SJCRH30 (cell line): Measurements from ENCODE around the gene RNF208. TPM values are rescaled to one million over a fixed set of nuclear protein-coding genes. Genes with fewer than 3 reads are reported as not detected.

Experiments used
- DNase-seq, 2 experiments: peaks; one replicate each; pipeline ENCODE4 v3.0.0-alpha.2; 2015 to 2020
- H3K27ac ChIP-seq: fragments of 250-450 bp; sonication (Bioruptor Pico); 2 replicates; pipeline ENCODE4 v1.5.1; 2020; ENCODE audit warnings: mild to moderate bottlenecking, moderate library complexity
- H3K27me3 ChIP-seq: fragments of 250-450 bp; sonication (Bioruptor Pico); 2 replicates; pipeline ENCODE4 v1.5.1; 2020; ENCODE audit warnings: mild to moderate bottlenecking, moderate library complexity
- H3K36me3 ChIP-seq: fragments of 250-450 bp; sonication (Bioruptor Pico); 2 replicates; pipeline ENCODE4 v1.5.1; 2020; ENCODE audit warnings: mild to moderate bottlenecking, moderate library complexity
- H3K4me1 ChIP-seq: fragments of 250-450 bp; sonication (Bioruptor Pico); 2 replicates; pipeline ENCODE4 v1.5.1; 2020; ENCODE audit warnings: mild to moderate bottlenecking, moderate library complexity
- H3K4me3 ChIP-seq: fragments of 250-450 bp; sonication (Bioruptor Pico); 2 replicates; pipeline ENCODE4 v1.5.1; 2020; ENCODE audit warnings: mild to moderate bottlenecking, moderate library complexity
- H3K9me3 ChIP-seq: fragments of 250-450 bp; sonication (Bioruptor Pico); replicated peaks from 2 replicates; pipeline ENCODE4 v1.5.1; 2020; ENCODE audit warnings: mild to moderate bottlenecking, moderate library complexity
- total RNA-seq: library from RNA; depleted of rRNA; stranded (reverse); fragments of >200 nt; shearing (Covaris generic); gene quantifications from 2 replicates; pipeline ENCODE4 v1.2.3, GENCODE V29; 2014

The RNF208 gene
- total RNA-seq, 1 experiment from 2014 or later: 0.43 TPM

GRCh38 chr9:137228968-137229896 is 7.2 kb upstream of the RNF208 start:
- no peak overlapping the region for H3K27ac ChIP-seq
- H3K4me3 ChIP-seq: no peak overlapping the region
- peaks cover 25% of the 10 kb centered on the region for H3K27me3 ChIP-seq
- peaks cover 31% of the 10 kb centered on the region for H3K4me1 ChIP-seq
- no peaks in the 10 kb centered on the region for H3K36me3 ChIP-seq
- DNase-seq: no peak
- no peaks in the 10 kb centered on the region for H3K9me3 ChIP-seq

- Histone ChIP-seq H3K27me3 (peaks cover 25% of the 10 kb centered on the region), H3K4me3 (no peak overlapping the region), H3K36me3 (no peaks in the 10 kb centered on the region), H3K9me3 (no peaks in the 10 kb centered on the region), H3K27ac (no peak overlapping the region), H3K4me1 (peaks cover 34% of the 10 kb centered on the region)
- no peak for DNase-seq
Observed at GRCh38 chr9:137228506-137228967, 6.5 kb upstream of the RNF208 start.

DNA sequence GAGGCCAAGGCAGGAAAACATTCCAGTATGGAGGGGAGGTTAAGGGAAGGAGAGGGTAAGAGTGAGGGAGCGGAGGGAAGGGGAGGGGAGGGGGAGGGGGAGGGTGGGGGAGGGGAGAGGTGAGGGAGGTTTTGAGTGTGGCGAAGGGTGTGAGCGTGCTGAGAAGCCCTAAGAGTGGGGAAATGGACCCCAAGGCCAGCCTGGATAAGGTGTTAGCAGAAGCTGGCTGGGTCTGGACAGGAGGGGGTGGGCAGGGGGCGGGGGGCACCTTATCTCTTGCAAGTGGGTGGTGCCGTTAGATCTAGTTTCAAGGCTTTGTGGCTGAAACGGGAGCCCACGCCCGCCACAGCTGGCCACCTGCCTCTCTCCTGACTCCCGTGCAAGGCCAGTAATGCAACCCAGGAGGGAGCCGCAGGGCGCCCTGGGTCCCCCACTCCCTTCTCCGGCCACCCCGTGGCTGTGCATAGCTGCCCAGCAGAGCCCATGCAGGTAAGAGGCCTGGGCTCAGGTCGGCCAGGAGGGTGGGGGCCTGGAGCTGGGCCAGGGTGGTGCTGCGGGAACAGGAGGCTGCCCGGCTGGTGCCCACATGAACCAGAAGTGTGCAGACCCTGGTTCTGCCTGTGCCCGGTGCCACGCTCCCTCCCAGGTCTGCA is 5.9 kb upstream of the RNF208 start:
- Histone ChIP-seq H3K9me3 (no peaks in the 10 kb centered on the region), H3K36me3 (no peaks in the 10 kb centered on the region), H3K4me1 (peaks cover 35% of the 10 kb centered on the region), H3K27ac (no peak overlapping the region), H3K4me3 (no peak overlapping the region), H3K27me3 (peaks cover 25% of the 10 kb centered on the region)
- DNase-seq: no peak

GRCh38 chr9:137227054-137227852 is 5.2 kb upstream of the RNF208 start, which contains the start of gene RNF224:
Gene RNF224 (plus strand): TSS chr9:137227502. CDS start chr9:137228336, 834 bp downstream.
- H3K27ac ChIP-seq: no peak within 1 kb of the TSS
- peaks cover 25% of the 10 kb centered on the region for H3K27me3 ChIP-seq
- no peaks in the 10 kb centered on the region for H3K9me3 ChIP-seq
- peak; percentile 84 to 92 for DNase-seq
- no peaks in the 10 kb centered on the region for H3K36me3 ChIP-seq
- H3K4me1 ChIP-seq: peaks cover 40% of the 10 kb centered on the region
- no peak within 1 kb of the TSS for H3K4me3 ChIP-seq

DNA sequence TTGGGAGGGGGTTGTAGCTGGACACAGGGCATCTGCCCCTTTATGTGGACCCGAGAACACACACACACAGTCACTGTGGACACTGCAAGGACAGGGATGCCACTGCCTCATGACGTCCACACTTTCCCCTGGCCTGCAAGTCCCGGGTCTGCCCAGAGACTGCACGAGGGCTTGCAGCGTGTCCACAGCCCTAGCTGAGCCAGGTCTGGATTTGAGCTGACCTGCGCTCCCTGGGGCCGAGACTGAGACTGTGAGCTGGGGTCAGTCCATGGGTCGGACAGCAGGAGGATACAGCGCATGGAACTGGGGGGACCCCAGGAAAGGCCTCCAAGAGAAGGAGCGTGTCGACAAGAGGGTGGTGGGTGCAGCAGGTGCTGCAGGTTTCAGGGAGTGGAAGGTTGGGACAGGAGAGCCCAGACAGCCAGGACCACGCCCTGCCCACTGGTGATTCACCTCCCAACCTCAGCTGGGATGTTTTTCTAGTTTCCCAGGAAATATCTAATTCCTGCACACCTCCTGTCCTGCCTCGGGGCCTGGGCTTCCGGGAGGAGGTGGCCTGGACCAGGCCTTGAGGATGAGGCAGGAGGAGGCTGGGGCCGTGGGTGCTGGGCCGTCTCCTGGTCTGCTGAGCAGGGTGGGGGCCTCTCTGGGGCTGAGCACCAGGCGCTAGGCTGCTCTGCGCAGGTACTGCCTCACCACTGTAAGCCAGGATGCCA is 4.5 kb upstream of the RNF208 start:
- Histone ChIP-seq H3K36me3 (no peaks in the 10 kb centered on the region), H3K4me1 (peaks cover 40% of the 10 kb centered on the region), H3K9me3 (no peaks in the 10 kb centered on the region), H3K4me3 (no peak overlapping the region), H3K27me3 (peaks cover 25% of the 10 kb centered on the region), H3K27ac (no peak overlapping the region)
- no peak for DNase-seq

DNA sequence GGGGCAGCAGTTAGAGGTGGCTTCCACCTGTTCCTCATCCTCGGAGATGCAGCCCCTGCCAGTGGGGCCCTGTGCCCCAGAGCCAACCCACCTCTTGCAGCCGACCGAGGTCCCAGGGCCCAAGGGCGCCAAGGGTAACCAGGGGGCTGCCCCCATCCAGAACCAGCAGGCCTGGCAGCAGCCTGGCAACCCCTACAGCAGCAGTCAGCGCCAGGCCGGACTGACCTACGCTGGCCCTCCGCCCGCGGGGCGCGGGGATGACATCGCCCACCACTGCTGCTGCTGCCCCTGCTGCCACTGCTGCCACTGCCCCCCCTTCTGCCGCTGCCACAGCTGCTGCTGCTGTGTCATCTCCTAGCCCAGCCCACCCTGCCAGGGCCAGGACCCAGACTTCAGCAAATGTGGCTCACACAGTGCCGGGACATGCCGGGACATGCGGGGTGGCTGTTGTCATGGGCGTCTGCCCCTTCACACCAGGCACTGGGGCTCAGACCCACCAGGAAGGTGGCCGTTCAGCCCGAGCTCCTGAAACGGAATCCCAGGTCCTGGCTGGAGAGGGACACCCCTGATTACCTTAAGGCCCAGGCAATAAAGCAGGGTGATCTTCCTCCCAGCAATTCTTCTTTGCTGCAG is 3.8 kb upstream of the RNF208 start:
- Histone ChIP-seq H3K27ac (no peak overlapping the region), H3K4me3 (no peak overlapping the region; the same call in 1 of the 2 replicates), H3K36me3 (no peaks in the 10 kb centered on the region), H3K9me3 (no peaks in the 10 kb centered on the region), H3K27me3 (peaks cover 25% of the 10 kb centered on the region), H3K4me1 (peaks cover 40% of the 10 kb centered on the region)
- no peak for DNase-seq

DNA sequence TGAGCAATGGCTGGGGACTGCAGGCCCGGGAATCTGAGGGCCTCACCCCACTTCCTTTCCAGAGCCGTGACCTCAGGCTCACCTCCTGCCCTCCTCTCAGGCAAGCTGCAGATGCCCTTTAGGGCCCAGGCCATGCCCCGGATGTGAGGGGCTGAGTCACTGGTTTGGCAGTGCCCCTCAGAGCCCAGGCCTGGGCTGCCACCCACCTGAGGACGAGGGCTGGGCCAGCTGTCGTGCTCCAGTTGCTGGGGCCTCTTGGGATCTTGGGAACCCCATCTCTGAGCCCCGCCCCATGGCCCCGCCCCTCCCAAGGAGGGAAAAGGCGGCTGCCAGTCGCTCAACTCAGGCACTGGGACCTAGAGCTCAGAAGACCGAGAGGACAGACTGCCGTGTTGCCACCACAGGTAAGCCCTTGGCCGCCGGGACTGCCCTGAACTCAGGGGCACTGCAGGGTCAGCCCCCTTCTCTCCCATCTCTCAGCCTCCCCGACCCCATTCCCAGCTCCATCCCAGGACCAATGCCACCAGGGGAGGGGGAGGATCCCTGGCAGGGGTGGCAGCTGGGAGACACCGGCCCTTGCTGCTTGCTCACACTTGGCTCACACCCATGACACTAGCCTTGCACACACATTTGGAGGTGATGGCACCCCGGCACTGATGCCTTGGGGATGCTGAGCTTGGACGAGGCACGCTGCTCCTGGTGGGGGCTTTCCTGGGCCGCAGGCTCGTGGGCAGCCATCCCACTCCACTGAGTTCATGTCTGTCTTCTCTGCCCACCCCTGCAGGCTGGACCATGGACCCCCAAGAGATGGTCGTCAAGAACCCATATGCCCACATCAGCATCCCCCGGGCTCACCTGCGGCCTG is 3.0 kb upstream of the RNF208 start, which contains the start of gene CYSRT1:
CYSRT1 (plus strand) TSS at position 345 of the 865 bp plus-strand sequence; CDS start at position 793, 448 bp downstream.
- Histone ChIP-seq H3K9me3 (no peaks in the 10 kb centered on the region), H3K27ac (no peak within 1 kb of the TSS), H3K36me3 (no peaks in the 10 kb centered on the region), H3K4me1 (peaks cover 42% of the 10 kb centered on the region), H3K4me3 (peak within 1 kb of the TSS; percentile 72), H3K27me3 (peaks cover 18% of the 10 kb centered on the region)
- peak; percentile 70 to 75 for DNase-seq

GRCh38 chr9:137223078-137223970 is 1.3 kb upstream of the RNF208 start:
- Histone ChIP-seq H3K27ac (peak overlapping the region; percentile 44; the same call in 1 of the 2 replicates), H3K9me3 (no peaks in the 10 kb centered on the region), H3K4me1 (peaks cover 42% of the 10 kb centered on the region), H3K36me3 (no peaks in the 10 kb centered on the region), H3K4me3 (peak overlapping the region; percentile 72), H3K27me3 (peaks cover 2% of the 10 kb centered on the region)
- peak; percentile 99 for DNase-seq

- peaks cover 34% of the 10 kb centered on the region for H3K4me1 ChIP-seq
- H3K27ac ChIP-seq: no peak overlapping the region
- H3K4me3 ChIP-seq: no peak overlapping the region
- H3K27me3 ChIP-seq: no peaks in the 10 kb centered on the region
- no peaks in the 10 kb centered on the region for H3K36me3 ChIP-seq
- no peak for DNase-seq
- H3K9me3 ChIP-seq: no peaks in the 10 kb centered on the region
Observed at GRCh38 chr9:137221506-137222111, 431 bp downstream of the RNF208 start.

- Histone ChIP-seq H3K9me3 (no peaks in the 10 kb centered on the region), H3K4me1 (peaks cover 29% of the 10 kb centered on the region), H3K27me3 (no peaks in the 10 kb centered on the region), H3K36me3 (0 out of 2 replicates have a peak, but pooled peaks cover 4% of the 10 kb centered on the region), H3K4me3 (no peak overlapping the region), H3K27ac (no peak overlapping the region)
- no peak for DNase-seq
Observed at GRCh38 chr9:137221095-137221505, 940 bp downstream of the RNF208 start.

DNA sequence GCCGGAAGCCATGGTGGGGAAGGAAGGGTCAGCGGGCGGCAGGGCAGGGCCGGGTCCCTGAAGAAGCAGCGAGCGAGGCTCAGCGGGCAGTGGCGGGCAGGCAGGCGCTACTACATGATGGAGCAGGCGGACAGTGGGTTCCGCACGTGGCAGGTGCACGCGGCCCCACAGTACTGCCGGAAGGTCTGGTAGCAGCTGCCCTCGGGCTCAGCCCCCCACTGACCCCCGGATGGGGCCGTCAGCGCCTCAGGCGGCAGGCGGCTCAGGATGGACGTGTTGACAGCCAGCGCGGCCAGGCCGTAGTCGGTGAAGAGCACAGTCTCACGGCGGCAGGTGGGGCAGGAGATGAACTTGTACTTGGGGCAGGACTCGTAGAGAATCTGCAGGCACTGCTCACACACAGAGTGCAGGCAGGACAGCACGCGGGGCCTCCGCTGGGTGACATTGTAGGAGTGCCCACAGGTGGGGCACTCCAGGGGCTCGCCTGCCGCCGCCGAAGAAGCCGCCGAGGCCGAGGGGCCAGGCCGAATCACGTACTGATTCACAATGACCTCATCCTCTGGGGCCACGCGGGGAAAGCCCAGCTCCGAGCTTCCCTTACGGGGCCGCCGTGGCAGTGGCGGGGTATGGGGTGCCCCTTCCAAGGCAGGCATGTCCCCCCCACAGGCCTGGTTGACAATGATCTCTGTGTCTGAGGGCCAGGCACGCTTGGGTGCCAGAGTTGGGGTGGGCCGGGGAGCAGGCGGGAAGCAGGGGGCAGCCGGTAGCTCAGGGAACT is 1.5 kb downstream of the RNF208 start:
- Histone ChIP-seq H3K4me3 (no peak overlapping the region), H3K27ac (no peak overlapping the region), H3K27me3 (no peaks in the 10 kb centered on the region), H3K4me1 (peaks cover 23% of the 10 kb centered on the region), H3K9me3 (no peaks in the 10 kb centered on the region), H3K36me3 (0 out of 2 replicates have a peak, but pooled peaks cover 4% of the 10 kb centered on the region)
- peak; percentile 53 to 54 for DNase-seq
